Body of pancreas (tissue), 4 donors: ENCODE data around the gene KRTAP5-1.
"Not testable (repeated sequence)": the region's sequence is repeated elsewhere in the genome, so short reads cannot be mapped to it uniquely, and the experiment has no call there.

Source experiments
- CTCF ChIP-seq, 7 experiments: fragments of 450-650 bp in 4 of 7; fragments of 200-600 bp in 3 of 7; sonication (generic) in 3 of 7; IDR thresholded peaks; one replicate each; pipeline ENCODE4 v1.5.1; 2016 to 2019; ENCODE audit warnings: antibody characterized with exemption in 7 of 7
- POLR2A ChIP-seq, 3 donors: fragments of 450-650 bp; IDR thresholded peaks; one replicate each; pipeline ENCODE4 v1.6.1; 2016; ENCODE audit warnings: antibody characterized with exemption in 3 of 3, mild to moderate bottlenecking in 2 of 3

- TF ChIP-seq POLR2A, CTCF (IDR thresholded peaks at IDR 0.05): not testable (repeated sequence)
Observed at GRCh38 chr11:1584661-1585370, at the start of gene KRTAP5-1.
